Endodermal cell (in vitro differentiated cells): ENCODE measurements around the gene PPIL6. TPM values are rescaled to one million over a fixed set of nuclear protein-coding genes. Genes with fewer than 3 reads are reported as not detected.

Experiments
- DNase-seq: peaks from one replicate; pipeline ENCODE4 v3.0.0-alpha.2; 2017
- H3K27ac ChIP-seq: 2 replicates; pipeline ENCODE4 v1.5.1; 2013; ENCODE audit warnings: mild to moderate bottlenecking, low read depth, low read length, moderate library complexity
- H3K27me3 ChIP-seq: 2 replicates; pipeline ENCODE4 v1.6.1; 2013; ENCODE audit warnings: mild to moderate bottlenecking, low read length, moderate library complexity; ENCODE audit not compliant: insufficient read depth, control insufficient read depth, poor library complexity, severe bottlenecking
- H3K36me3 ChIP-seq: 2 replicates; pipeline ENCODE4 v1.7.0; 2013; ENCODE audit warnings: mild to moderate bottlenecking, low read length, moderate library complexity; ENCODE audit not compliant: control insufficient read depth, insufficient read depth
- H3K4me1 ChIP-seq: one replicate; pipeline ENCODE4 v1.7.0; 2013; ENCODE audit warnings: low read length; ENCODE audit not compliant: control insufficient read depth, insufficient read depth
- H3K4me3 ChIP-seq: 2 replicates; pipeline ENCODE4 v1.5.1; 2013; ENCODE audit warnings: mild to moderate bottlenecking, low read length, moderate library complexity
- H3K9ac ChIP-seq: 2 replicates; pipeline ENCODE4 v1.6.1; 2013; ENCODE audit warnings: mild to moderate bottlenecking, low read length, moderate library complexity; ENCODE audit not compliant: poor library complexity, severe bottlenecking; ENCODE audit errors: extremely low read depth
- H3K9me3 ChIP-seq: 2 replicates; pipeline ENCODE4 v1.6.1; 2013; ENCODE audit warnings: mild to moderate bottlenecking, low read length, moderate library complexity; ENCODE audit not compliant: control insufficient read depth
- H3K27ac Mint-ChIP-seq: 2 replicates; pipeline ENCODE4 v1.8.0; 2020; ENCODE audit warnings: mixed read lengths
- H3K27me3 Mint-ChIP-seq: 2 replicates; pipeline ENCODE4 v1.8.0; 2021; ENCODE audit warnings: mild to moderate bottlenecking, mixed read lengths; ENCODE audit not compliant: insufficient read depth
- H3K36me3 Mint-ChIP-seq: 2 replicates; pipeline ENCODE4 v1.8.0; 2020; ENCODE audit warnings: low read depth, mixed read lengths
- H3K4me1 Mint-ChIP-seq: 2 replicates; pipeline ENCODE4 v1.8.0; 2020; ENCODE audit warnings: mixed read lengths
- H3K4me3 Mint-ChIP-seq: 2 replicates; pipeline ENCODE4 v1.8.0; 2020; ENCODE audit warnings: mild to moderate bottlenecking, moderate library complexity, mixed read lengths
- H3K9me3 Mint-ChIP-seq: 2 replicates; pipeline ENCODE4 v1.8.0; 2020; ENCODE audit warnings: mild to moderate bottlenecking, mixed read lengths
- CTCF ChIP-seq: fragments of 200-600 bp; sonication (generic); conservative IDR thresholded peaks from 2 replicates; pipeline ENCODE4 v1.5.0; 2021; ENCODE audit warnings: antibody characterized with exemption, mild to moderate bottlenecking
- WGBS, 2 experiments: methylation state at CpG; one replicate each; pipeline versions ENCODE4 v1.1.5 to v1.1.7; 2013; ENCODE audit warnings: missing lambda C conversion rate in 2 of 2, mixed read lengths in 1 of 2; ENCODE audit not compliant: insufficient coverage in 1 of 2, insufficient read length in 1 of 2; 5-methylcytosine and 5-hydroxymethylcytosine counted together
- total RNA-seq, 2 donors: library from RNA; stranded (reverse); fragmentation: NEBNext Ultra II Directional in 1 of 2; extraction: Animal tissue kit (Norgen Biotek cat#: 25700) in 1 of 2; gene quantifications; 2 replicates in 1 of 2; 3 replicates in 1 of 2; pipeline ENCODE4 v1.2.1, GENCODE V29; 2021

The PPIL6 gene
- total RNA-seq, 2 donors from 2014 or later: 2.2 to 2.9 TPM

DNA sequence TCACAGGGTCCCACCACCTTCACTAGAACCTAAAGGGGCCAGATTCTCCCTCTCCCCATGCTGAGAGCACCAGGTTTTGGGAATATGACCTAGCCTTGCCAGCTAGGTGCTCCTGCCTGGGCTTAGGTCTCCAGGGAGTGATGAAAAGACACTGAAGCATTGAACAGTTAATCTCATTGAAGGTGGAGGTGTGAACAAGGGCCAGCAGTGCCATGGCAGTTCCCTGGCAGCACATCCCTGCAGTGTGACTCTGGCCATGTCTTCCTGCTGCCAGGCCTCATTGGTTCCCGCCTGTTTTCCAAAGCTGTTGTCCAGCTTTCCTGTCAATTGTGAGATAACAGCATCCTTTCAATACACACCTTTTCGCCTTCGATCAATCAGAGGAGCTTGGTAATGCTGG is 10.9 kb downstream of the PPIL6 start:
- no peaks in the 10 kb centered on the region for H3K9me3 Mint-ChIP-seq
- H3K4me3 Mint-ChIP-seq: no peak overlapping the region
- Histone ChIP-seq H3K27me3 (no peaks in the 10 kb centered on the region), H3K27ac (no peak overlapping the region), H3K9me3 (no peaks in the 10 kb centered on the region), H3K4me1 (no peaks in the 10 kb centered on the region), H3K4me3 (no peak overlapping the region), H3K36me3 (no peaks in the 10 kb centered on the region), H3K9ac (no peak overlapping the region)
- H3K36me3 Mint-ChIP-seq: no peaks in the 10 kb centered on the region
- TF ChIP-seq CTCF: no peak
- DNase-seq: no peak
- no peaks in the 10 kb centered on the region for H3K27me3 Mint-ChIP-seq
- 97 to 100% methylated on average over 1 to 3 of the region's 3 CpGs for WGBS, 2 experiments
- H3K4me1 Mint-ChIP-seq: peaks cover 5% of the 10 kb centered on the region
- H3K27ac Mint-ChIP-seq: no peak overlapping the region

DNA sequence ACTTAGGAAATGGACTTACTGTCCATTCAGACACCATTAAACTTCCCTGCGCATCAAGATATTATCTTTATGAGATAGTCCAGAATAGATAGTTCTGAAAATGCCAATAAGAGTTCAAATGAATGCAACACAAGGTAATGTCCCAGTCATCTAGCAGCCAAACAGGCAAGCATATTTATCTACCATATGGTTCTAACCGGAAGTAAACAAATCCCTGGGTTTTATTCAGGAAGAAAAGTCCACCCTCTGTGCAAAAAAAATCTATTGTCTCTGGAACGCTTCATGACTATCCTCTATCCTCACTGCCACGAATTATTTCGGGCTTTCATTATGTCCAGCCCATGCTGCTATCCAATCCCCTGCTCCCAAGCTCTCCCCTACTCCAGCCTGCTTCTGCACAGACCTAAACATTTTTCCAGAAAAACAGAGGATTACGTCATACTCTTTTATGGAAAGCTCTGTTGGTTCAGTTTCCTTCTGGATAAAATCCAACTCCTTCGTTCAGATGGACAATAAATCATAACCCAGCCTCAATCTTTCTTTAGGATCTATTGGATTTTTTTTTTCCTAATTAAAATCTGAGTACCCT is 11.4 kb downstream of the PPIL6 start:
- no peak overlapping the region for H3K9ac ChIP-seq
- no peaks in the 10 kb centered on the region for H3K27me3 ChIP-seq
- H3K4me3 Mint-ChIP-seq: no peak overlapping the region
- no peaks in the 10 kb centered on the region for H3K4me1 ChIP-seq
- H3K9me3 ChIP-seq: no peaks in the 10 kb centered on the region
- H3K27me3 Mint-ChIP-seq: no peaks in the 10 kb centered on the region
- H3K27ac Mint-ChIP-seq: no peak overlapping the region
- no peak overlapping the region for H3K4me3 ChIP-seq
- H3K36me3 Mint-ChIP-seq: no peaks in the 10 kb centered on the region
- TF ChIP-seq CTCF: no peak
- DNase-seq: no peak
- WGBS, 2 experiments: 92 to 94% methylated on average over 7 of the region's 7 CpGs
- H3K4me1 Mint-ChIP-seq: peaks cover 5% of the 10 kb centered on the region
- no peaks in the 10 kb centered on the region for H3K36me3 ChIP-seq
- no peak overlapping the region for H3K27ac ChIP-seq
- no peaks in the 10 kb centered on the region for H3K9me3 Mint-ChIP-seq

GRCh38 chr6:109424946-109425345 is 15.5 kb downstream of the PPIL6 start:
- no peak overlapping the region for H3K4me3 Mint-ChIP-seq
- H3K27ac Mint-ChIP-seq: no peak overlapping the region
- H3K4me3 ChIP-seq: no peak overlapping the region
- no peaks in the 10 kb centered on the region for H3K4me1 ChIP-seq
- no peaks in the 10 kb centered on the region for H3K36me3 Mint-ChIP-seq
- WGBS, 2 experiments: 91 to 100% methylated on average over 1 to 2 of the region's 2 CpGs
- H3K36me3 ChIP-seq: no peaks in the 10 kb centered on the region
- no peak overlapping the region for H3K9ac ChIP-seq
- no peaks in the 10 kb centered on the region for H3K27me3 ChIP-seq
- H3K4me1 Mint-ChIP-seq: no peaks in the 10 kb centered on the region
- no peak for DNase-seq
- no peaks in the 10 kb centered on the region for H3K27me3 Mint-ChIP-seq
- TF ChIP-seq CTCF: no peak
- no peaks in the 10 kb centered on the region for H3K9me3 Mint-ChIP-seq
- no peak overlapping the region for H3K27ac ChIP-seq
- no peaks in the 10 kb centered on the region for H3K9me3 ChIP-seq
